Thyroid gland (tissue), 4 donors: ENCODE results near the gene SPEG. TPM values are rescaled to one million over a fixed set of nuclear protein-coding genes. Genes with fewer than 3 reads are reported as not detected.

ENCODE experiments used
- DNase-seq, 2 donors: peaks; one replicate each; pipeline ENCODE4 v3.0.0-alpha.2; 2019
- H3K27ac ChIP-seq, 3 donors: fragments of 200-600 bp; sonication (generic); 1 replicate in 2 of 3; 2 replicates in 1 of 3; pipeline ENCODE4 v1.5.1; 2016 to 2019; ENCODE audit warnings: mild to moderate bottlenecking in 1 of 3, moderate library complexity in 1 of 3
- H3K27me3 ChIP-seq: fragments of 200-600 bp; sonication (generic); one replicate; pipeline ENCODE4 v1.5.1; 2019
- H3K36me3 ChIP-seq, 2 donors: fragments of 200-600 bp; sonication (generic); one replicate each; pipeline ENCODE4 v1.5.1; 2016 to 2019
- H3K4me1 ChIP-seq, 2 donors: fragments of 200-600 bp; sonication (generic); one replicate each; pipeline ENCODE4 v1.5.1; 2017 to 2019
- H3K4me3 ChIP-seq, 3 donors: fragments of 200-600 bp; sonication (generic); replicated peaks in 1 of 3; 1 replicate in 2 of 3; 2 replicates in 1 of 3; pipeline ENCODE4 v1.5.1; 2016; ENCODE audit warnings: mild to moderate bottlenecking in 1 of 3
- H3K9me3 ChIP-seq: fragments of 200-600 bp; sonication (generic); one replicate; pipeline ENCODE4 v1.5.1; 2017
- CTCF ChIP-seq, 6 experiments: fragments of 200-600 bp in 3 of 6; fragments of 450-650 bp in 3 of 6; sonication (generic) in 3 of 6; IDR thresholded peaks; one replicate each; pipeline ENCODE4 v1.5.1; 2016 to 2019; ENCODE audit warnings: antibody characterized with exemption in 6 of 6, mild to moderate bottlenecking in 2 of 6, inconsistent platforms in 1 of 6, moderate library complexity in 1 of 6
- POLR2A ChIP-seq, 2 donors: fragments of 450-650 bp; IDR thresholded peaks; one replicate each; pipeline ENCODE4 v1.6.1; 2017; ENCODE audit warnings: antibody characterized with exemption in 2 of 2, mild to moderate bottlenecking in 2 of 2, moderate library complexity in 1 of 2
- WGBS, 2 donors: methylation state at CpG; one replicate each; pipeline ENCODE4 v1.1.5; 2017; 5-methylcytosine and 5-hydroxymethylcytosine counted together
- intact Hi-C: fragments of 100-400 bp; cut with DNase I; formaldehyde crosslinking; loops from one replicate; pipeline ENCODE4 v1.15.1; 2023
- total RNA-seq, 4 donors: library from RNA; depleted of rRNA; stranded (reverse); fragments of >200 nt; gene quantifications; one replicate each; pipeline ENCODE4 v1.2.3, GENCODE V29; 2016

The SPEG gene
- total RNA-seq, 4 donors from 2014 or later: 1.9 to 3.5 (median 3.3) TPM

- Histone ChIP-seq H3K4me1 (peaks cover 11 to 21% of the 10 kb centered on the region in 2 donors), H3K27ac (no peak overlapping the region), H3K36me3 (peaks cover 2% of the 10 kb centered on the region in 2 donors), H3K9me3 (no peaks in the 10 kb centered on the region), H3K27me3 (peaks cover 3% of the 10 kb centered on the region), H3K4me3 (no peak overlapping the region)
- 30 to 36% methylated on average over 14 to 15 of the region's 15 CpGs for WGBS, 2 donors
- intact Hi-C loops: no loop called here
- TF ChIP-seq CTCF (IDR thresholded peaks at IDR 0.05) (no peak), POLR2A (IDR thresholded peaks at IDR 0.05) (no peak)
- DNase-seq: no peak
These were observed 77.1 kb downstream of the SPEG start for GRCh38 chr2:219511547-219512325.

- DNase-seq: no peak
- Histone ChIP-seq H3K9me3 (no peaks in the 10 kb centered on the region), H3K27ac (no peak overlapping the region), H3K36me3 (no peaks in the 10 kb centered on the region), H3K27me3 (peaks cover 3% of the 10 kb centered on the region), H3K4me3 (no peak overlapping the region), H3K4me1 (peaks cover 11 to 21% of the 10 kb centered on the region in 2 donors)
- 26 to 32% methylated on average over 12 to 13 of the region's 16 CpGs for WGBS, 2 donors
- intact Hi-C loops: no loop called here
- no peak for TF ChIP-seq CTCF (IDR thresholded peaks at IDR 0.05)
- TF ChIP-seq POLR2A (IDR thresholded peaks at IDR 0.05): no peak
These were observed 78.0 kb downstream of the SPEG start for GRCh38 chr2:219512524-219513216.

GRCh38 chr2:219513787-219514186 lies 79.1 kb downstream of the SPEG start:
- peaks cover 11 to 20% of the 10 kb centered on the region in 2 donors for H3K4me1 ChIP-seq
- intact Hi-C loops: no loop called here
- 8 to 10% methylated on average over 4 of the region's 4 CpGs for WGBS, 2 donors
- TF ChIP-seq CTCF (IDR thresholded peaks at IDR 0.05) (no peak), POLR2A (IDR thresholded peaks at IDR 0.05) (no peak)
- no peak overlapping the region for H3K4me3 ChIP-seq
- peaks cover 3% of the 10 kb centered on the region for H3K27me3 ChIP-seq
- no peak overlapping the region for H3K27ac ChIP-seq
- H3K36me3 ChIP-seq: no peaks in the 10 kb centered on the region
- H3K9me3 ChIP-seq: no peaks in the 10 kb centered on the region
- peak; percentile 9 to 19 for DNase-seq

GRCh38 chr2:219514196-219514761 lies 79.6 kb downstream of the SPEG start, which contains the start of gene ASIC4:
TSS of gene ASIC4 (plus strand) at chr2:219514482. CDS start at chr2:219514725, 243 bp downstream.
- no peak within 1 kb of the TSS for H3K27ac ChIP-seq
- H3K27me3 ChIP-seq: peaks cover 3% of the 10 kb centered on the region
- no peaks in the 10 kb centered on the region for H3K36me3 ChIP-seq
- DNase-seq: no peak
- H3K9me3 ChIP-seq: no peaks in the 10 kb centered on the region
- TF ChIP-seq POLR2A (IDR thresholded peaks at IDR 0.05) (no peak), CTCF (IDR thresholded peaks at IDR 0.05) (no peak)
- intact Hi-C loops: no loop called here
- no peak within 1 kb of the TSS for H3K4me3 ChIP-seq
- WGBS, 2 donors: 6 to 9% methylated on average over 18 to 27 of the region's 31 CpGs
- peaks cover 10 to 15% of the 10 kb centered on the region in 2 donors for H3K4me1 ChIP-seq
